NCI-H2196 treated with DMSO at 0.1 percent for 48 hours (cell line): ENCODE measurements around the gene PACRGL.
"Not testable (repeated sequence)": the region's sequence is repeated elsewhere in the genome, so short reads cannot be mapped to it uniquely, and the experiment has no call there.

Experiments used
- DNase-seq: peaks from one replicate; lab custom pipeline; 2025; ENCODE audit not compliant: unreplicated experiment; lab: John Stamatoyannopoulos, UW

The PACRGL gene

GRCh38 chr4:20723019-20723418, 22.8 kb downstream of the PACRGL start:
- DNase-seq: no peak

GRCh38 chr4:20723463-20723862, 23.2 kb downstream of the PACRGL start:
- no peak for DNase-seq

- DNase-seq: no peak
These were observed 24.7 kb downstream of the PACRGL start for GRCh38 chr4:20724915-20725314.

DNA sequence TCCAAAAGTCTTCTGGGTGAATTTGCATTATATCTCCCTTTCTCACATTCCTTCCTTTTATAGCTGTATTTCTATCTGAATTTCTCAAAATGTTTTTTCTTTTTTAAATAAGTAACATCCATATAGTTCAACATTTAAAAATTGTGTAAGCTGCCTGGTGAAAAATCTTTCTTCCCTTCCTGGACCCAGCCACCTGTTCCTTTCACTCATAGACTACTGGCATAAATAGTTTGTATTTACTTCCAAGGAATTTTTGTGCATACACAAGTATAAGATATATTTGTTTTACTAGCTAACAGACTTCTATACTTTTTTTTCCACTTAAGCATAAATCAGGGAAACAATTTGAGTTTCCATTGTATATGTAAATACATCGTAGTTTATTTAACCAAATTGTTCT, 35.7 kb downstream of the PACRGL start:
- DNase-seq: no peak

DNA sequence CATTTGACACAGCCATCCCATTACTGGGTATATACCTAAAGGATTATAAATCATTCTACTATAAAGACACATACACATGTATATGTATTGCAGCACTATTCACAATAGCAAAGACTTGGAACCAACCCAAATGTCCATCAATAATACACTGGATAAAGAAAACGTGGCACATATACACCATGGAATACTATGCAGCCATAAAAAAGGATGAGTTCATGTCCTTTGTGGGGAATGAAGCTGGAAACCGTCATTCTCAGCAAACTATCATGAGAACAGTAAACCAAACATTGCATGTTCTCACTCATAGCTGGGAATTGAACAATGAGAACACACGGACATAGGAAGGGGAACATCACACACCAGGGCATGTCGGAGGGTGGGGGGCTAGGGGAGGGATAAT, 45.7 kb downstream of the PACRGL start:
- not testable (repeated sequence) for DNase-seq

- DNase-seq: no peak
These were observed 52.4 kb downstream of the PACRGL start for GRCh38 chr4:20752641-20753040.

DNA sequence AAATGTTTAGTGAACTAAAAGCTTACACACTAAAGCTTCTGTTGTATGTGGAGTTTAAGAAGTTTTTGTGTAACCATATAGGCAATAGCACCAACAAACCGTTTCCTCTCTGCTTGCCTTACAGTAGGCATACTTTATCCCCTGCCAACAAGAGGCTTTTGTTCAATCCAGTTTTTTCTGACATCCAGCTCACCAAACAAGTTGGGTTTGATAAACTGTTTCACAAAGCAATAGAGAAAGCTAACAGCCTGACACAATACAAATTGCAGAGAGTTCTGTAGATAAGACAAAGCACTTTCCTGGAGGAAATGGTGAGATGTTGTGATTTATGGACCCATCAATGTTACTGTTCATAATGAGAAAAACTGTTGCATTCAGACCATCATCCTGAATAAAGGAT, 53.8 kb downstream of the PACRGL start:
- no peak for DNase-seq

GRCh38 chr4:20760053-20760452, 59.8 kb downstream of the PACRGL start:
- no peak for DNase-seq

DNA sequence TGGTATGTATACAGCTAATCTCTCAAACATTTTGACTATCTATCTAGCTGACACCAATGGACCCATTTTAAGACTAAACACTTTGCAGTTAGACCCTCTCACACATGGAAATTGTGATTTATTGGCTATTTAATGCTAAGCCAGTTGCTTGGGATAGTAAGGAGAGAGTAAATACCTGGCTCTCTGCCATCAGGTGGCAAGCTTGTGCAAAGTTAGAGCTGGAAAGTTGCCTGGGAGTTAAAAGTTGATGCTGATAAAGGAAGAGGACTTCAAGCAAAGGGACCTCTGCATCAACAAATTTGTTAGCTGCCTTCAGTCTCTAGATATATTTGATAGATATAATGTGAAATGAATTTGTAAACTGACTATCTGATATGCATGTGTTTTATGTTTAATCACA, 61.1 kb downstream of the PACRGL start:
- DNase-seq: no peak

DNA sequence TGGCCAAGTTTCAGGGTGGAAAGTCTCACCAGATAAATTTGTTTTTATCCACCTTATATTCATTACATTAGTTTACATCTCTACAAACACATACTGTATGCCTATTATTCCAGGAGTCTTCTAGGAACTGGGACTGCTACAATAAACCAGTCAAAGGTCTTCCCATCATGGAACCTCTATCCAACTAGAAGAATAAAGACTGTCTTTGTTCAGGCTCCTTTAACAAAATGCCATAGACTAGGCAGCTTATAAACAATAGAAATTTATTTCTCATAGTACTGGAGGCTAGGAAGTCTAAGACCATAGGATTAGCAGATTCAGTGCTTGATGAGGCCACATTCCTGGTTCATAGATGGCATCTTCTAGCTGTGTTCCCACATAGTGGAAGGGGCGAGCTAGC, 61.6 kb downstream of the PACRGL start:
- no peak for DNase-seq

GRCh38 chr4:20764366-20764992, 64.2 kb downstream of the PACRGL start:
- no peak for DNase-seq

- peak; percentile 2 for DNase-seq
These were observed 73.1 kb downstream of the PACRGL start for GRCh38 chr4:20773144-20773997.

DNA sequence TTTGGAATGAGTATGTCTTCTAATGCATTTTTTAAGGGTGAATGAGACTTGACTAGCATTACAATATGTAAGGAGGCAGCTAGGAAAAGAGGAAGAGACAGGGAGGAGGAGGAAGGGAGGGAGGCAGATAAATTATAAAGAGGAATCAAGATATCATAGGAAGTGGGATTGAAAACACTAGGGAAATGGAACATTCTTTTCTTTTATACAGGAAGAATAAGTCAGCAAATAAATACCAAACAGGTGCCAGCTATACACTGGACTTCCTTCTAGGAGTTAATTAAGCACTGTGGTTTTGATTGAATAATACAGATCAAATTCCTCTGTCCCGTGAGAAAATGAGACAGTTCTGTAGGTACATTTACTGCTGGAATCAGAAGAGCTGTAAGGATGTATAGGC, 78.6 kb downstream of the PACRGL start:
- DNase-seq: no peak

DNA sequence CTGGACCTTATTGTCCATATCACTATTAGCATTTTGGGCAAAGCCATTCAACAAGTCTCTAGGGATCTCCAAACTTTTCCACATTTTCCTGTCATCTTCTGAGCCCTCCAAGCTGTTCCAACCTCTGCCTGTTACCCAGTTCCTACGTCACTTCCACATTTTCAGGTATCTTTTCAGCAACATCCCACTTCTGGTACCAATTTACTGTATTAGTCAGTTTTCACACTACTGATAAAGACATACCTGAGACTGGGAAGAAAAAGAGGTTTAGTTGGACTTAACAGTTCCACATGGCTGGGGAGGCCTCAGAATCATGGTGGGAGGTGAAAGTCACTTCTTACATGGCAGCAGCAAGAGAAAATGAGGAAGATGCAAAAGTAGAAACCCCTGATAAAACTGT, 82.9 kb downstream of the PACRGL start:
- DNase-seq: not testable (repeated sequence)

DNA sequence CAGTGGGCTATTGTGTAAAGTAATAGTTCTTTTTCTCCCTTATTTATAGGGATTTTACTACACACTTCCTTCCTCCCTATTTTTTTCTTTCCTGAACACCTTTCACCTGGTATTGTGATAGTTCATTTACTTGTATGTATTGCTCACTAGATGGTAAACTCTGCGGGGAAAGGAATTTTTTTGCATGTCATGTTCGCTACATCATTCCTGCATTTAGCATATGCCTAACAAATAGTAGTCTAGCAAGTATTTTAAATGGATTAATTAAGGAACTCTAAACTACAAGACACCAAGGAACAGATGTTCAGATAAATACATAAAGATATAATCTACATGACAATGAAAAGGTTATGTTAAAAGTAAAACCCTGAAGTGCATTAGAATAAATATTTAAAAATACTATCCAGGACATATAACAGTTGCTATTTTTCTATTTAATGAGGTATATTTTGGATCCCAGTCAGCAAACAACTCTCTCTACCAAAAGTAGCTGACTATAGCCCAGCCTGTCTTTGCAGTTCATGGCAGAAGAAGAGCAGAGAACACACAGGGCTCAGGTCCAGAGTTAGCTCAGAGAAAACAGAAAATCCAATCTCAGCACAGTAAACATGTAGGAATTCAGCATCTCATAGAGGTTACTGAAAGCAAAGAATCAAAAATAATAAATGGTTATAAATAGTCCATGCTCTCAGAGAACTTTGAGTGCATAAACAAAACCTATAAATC, 87.8 kb downstream of the PACRGL start:
- DNase-seq: no peak
